GM18951 (cell line): ENCODE results near the gene FAM209B.
"Not testable (repeated sequence)": the region's sequence is repeated elsewhere in the genome, so short reads cannot be mapped to it uniquely, and the experiment has no call there.

ENCODE experiments used
- POLR2A ChIP-seq: IDR thresholded peaks from 4 replicates; pipeline ENCODE4 v1.6.1; 2011; ENCODE audit warnings: mild to moderate bottlenecking; ENCODE audit not compliant: insufficient read length, insufficient read depth; ENCODE audit errors: extremely low read depth
- in situ Hi-C: fragments of 300-500 bp; cut with MboI; formaldehyde crosslinking; loops from one replicate; pipeline ENCODE4 v1.12.0; 2022; ENCODE audit warnings: low sequenced_read_pairs, mixed read lengths, inconsistent platforms; ENCODE audit not compliant: unreplicated experiment

Gene FAM209B, protein sequence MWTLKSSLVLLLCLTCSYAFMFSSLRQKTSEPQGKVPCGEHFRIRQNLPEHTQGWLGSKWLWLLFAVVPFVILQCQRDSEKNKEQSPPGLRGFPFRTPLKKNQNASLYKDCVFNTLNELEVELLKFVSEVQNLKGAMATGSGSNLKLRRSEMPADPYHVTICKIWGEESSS

DNA sequence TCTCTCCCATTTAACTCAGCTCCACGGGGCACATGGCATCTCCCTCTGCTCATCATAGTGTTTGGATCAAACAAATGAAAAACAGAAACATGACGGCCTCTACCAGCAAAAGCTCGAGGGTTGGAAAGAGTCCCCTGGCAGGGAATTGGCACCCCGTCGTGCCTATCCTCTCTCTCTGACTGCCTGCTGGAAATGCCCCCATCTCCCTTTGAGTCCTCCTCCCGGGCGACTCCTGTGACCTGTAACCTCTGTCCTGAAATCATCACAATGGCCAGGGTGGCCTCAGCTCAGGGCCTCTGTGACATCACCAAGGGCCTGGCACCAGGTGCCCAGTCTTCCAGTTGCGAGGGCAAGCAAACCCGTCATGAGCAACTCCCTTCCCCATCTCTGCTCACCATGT, at the start of gene FAM209B:
Gene FAM209B, plus strand, starts transcription at position 301 of the 400 bp plus-strand sequence. Its CDS starts 96 bp downstream, at position 397.
- in situ Hi-C loops, result not testable (repeated sequence)

- in situ Hi-C loops, result no loop called here
- TF ChIP-seq POLR2A, result no peak
Observed at GRCh38 chr20:56483970-56484369, 49.1 kb upstream of the FAM209B start.

DNA sequence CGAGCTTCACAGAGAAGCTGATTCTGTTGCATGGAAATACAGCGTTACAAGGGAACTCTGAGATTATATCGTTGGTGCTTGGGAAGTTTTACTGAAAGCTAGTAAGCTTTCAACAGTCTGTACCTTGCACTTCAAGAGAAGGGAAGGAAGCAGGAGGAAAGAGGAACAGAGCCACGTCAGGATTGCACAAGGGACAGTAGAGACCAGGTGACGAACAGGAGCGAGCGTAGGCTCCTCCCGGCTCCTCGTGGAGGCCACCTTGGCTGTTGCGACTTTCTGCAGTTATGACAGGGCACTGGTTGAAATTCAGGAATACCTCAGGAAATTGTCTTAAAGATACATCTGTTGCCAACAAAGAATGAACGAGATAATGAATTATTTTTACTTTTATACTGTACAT, 45.8 kb upstream of the FAM209B start:
- in situ Hi-C loops, result no loop called here
- no peak for TF ChIP-seq POLR2A

GRCh38 chr20:56488566-56488965, 44.5 kb upstream of the FAM209B start:
- no peak for TF ChIP-seq POLR2A
- in situ Hi-C loops, result no loop called here

DNA sequence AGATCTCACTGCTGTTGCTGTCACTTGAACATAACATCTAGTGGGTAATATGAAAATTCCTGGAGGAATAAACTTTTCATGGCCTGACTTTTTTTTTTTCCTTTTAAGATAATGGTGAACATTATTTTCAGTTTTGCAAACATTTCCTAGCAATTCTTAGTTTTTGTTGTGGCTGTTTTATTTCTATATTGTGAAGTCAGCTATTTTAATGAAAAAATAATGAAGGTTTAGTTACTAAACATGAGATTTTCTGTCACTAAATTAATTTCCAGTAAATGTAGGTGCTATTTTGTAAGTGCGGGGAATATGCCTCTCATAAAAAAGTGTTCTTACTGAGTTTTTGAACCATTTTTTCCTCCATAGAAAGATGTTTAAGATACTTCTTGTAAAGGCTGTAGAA, 31.9 kb upstream of the FAM209B start:
- in situ Hi-C loops, result no loop called here
- TF ChIP-seq POLR2A, result no peak

- TF ChIP-seq POLR2A, result no peak
- in situ Hi-C loops, result no loop called here
Observed at GRCh38 chr20:56503916-56504315, 29.1 kb upstream of the FAM209B start.

- no peak for TF ChIP-seq POLR2A
- in situ Hi-C loops, result no loop called here
Observed at GRCh38 chr20:56504373-56505005, 28.6 kb upstream of the FAM209B start.

GRCh38 chr20:56506103-56506502, 26.9 kb upstream of the FAM209B start:
- TF ChIP-seq POLR2A, result no peak
- in situ Hi-C loops, result no loop called here

- TF ChIP-seq POLR2A, result no peak
- in situ Hi-C loops, result no loop called here
Observed at GRCh38 chr20:56511926-56512325, 21.1 kb upstream of the FAM209B start.

DNA sequence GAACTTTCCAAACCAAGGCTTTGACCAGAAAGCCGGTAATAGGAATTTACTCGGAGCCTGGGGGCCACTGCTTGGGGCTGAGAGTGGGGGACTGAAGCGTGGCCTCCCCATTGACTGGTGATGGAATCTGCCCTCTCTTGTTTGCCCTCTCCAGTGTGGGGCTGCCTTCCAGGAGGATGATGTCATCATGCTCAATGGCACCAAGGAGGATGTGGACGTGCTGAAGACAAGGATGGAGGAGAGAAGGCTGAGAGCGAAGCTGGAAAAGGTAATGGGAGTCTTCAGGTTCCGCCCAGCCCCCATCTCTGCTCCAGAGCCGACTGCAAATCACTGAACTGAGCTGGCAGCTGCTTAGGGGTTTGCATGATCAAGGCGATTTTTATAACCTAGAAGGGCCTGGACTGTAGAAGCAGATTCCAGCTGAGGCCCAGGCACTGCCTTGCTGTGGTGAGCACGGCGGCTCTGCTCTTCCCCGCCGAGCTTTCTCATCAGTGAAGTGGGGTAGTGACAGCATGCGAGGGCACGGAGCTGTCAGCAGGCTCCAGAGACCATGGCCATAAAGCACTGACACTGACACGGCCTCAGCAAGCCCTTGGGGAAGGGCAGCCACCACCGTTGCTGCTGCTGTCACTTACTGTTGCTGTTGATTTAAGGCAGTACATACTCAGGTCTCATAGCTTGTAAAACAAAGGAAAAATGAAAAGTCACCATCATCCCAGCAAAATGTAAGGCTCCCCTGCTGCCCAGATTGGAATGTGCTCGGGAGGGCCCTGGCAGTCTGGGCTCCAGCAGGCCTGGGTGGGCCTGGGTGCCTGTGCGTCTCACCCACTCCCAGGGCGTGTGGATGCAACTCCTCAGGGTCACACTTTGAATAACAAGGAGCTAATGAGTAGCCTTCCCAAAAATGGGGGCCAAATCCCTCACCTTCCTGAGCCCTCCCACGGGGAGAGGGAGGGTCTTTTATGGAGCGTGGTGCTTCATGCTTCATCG, 19.6 kb upstream of the FAM209B start:
- in situ Hi-C loops, result no loop called here
- TF ChIP-seq POLR2A, result no peak

- TF ChIP-seq POLR2A, result no peak
- in situ Hi-C loops, result no loop called here
Observed at GRCh38 chr20:56516631-56517030, 16.4 kb upstream of the FAM209B start.

- in situ Hi-C loops, result no loop called here
- no peak for TF ChIP-seq POLR2A
Observed at GRCh38 chr20:56517211-56517610, 15.8 kb upstream of the FAM209B start.

GRCh38 chr20:56517641-56518040, 15.4 kb upstream of the FAM209B start:
- in situ Hi-C loops, result no loop called here
- TF ChIP-seq POLR2A, result no peak

- in situ Hi-C loops, result no loop called here
- no peak for TF ChIP-seq POLR2A
Observed at GRCh38 chr20:56518126-56518525, 14.9 kb upstream of the FAM209B start.
